NCI-H1105 treated with DMSO at 0.1 percent for 48 hours (cell line): ENCODE results near the gene KAT8.

Experiments used
- DNase-seq: peaks from one replicate; lab custom pipeline; 2025; lab: John Stamatoyannopoulos, UW

The KAT8 gene

GRCh38 chr16:31108035-31108793, 9.2 kb upstream of the KAT8 start, which contains the start of gene BCKDK:
TSS of gene BCKDK (plus strand) at chr16:31108386. CDS start at chr16:31109224, 838 bp downstream.
- peak; percentile 51 for DNase-seq

DNA sequence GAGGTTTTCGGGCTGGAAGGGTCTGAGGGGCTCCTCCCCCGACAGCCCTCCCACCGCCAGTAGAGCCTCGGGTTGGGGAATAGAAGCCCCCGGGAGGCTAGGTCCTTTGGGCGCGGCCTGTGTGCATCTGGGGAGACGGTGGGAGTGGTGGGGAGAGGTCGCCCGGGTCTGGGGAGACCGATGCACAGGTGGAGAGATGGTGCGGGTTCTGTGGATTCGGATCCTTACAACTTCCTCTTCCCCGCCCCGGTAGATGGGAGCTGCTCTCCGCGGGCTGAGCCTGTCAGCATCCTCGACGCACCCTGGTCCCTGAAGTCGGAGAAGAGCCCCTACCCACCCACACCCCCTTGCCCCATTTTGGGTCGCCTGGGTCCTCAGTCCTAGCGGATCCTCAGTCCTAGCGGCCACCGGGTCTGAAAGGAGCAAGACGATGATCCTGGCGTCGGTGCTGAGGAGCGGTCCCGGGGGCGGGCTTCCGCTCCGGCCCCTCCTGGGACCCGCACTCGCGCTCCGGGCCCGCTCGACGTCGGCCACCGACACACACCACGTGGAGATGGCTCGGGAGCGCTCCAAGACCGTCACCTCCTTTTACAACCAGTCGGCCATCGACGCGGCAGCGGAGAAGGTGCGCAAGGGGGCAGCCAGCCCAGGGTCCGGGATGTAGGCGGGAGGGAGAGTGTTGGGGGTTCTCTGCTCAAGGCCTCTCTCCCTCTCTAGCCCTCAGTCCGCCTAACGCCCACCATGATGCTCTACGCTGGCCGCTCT, 8.5 kb upstream of the KAT8 start:
- DNase-seq = no peak

GRCh38 chr16:31109622-31110021, 7.8 kb upstream of the KAT8 start:
- no peak for DNase-seq

GRCh38 chr16:31110106-31111034, 7.1 kb upstream of the KAT8 start:
- no peak for DNase-seq

DNA sequence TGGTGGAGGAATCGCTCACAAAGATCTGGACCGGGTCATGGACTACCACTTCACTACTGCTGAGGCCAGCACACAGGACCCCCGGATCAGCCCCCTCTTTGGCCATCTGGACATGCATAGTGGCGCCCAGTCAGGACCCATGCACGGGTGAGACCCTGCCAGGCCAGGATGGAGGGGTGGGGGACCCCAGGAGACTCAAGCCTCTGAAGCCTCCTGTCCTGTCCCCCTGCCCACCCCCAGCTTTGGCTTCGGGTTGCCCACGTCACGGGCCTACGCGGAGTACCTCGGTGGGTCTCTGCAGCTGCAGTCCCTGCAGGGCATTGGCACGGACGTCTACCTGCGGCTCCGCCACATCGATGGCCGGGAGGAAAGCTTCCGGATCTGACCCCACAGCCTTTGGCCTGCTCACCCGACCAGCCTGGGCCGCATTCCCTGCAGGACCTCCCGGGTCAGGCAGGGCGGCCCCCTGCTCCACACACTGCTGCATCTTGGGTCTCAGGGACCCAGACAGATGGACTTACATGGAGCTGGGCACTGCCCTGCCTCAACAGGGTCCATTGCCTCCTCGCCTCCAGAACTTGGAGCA, 5.5 kb upstream of the KAT8 start:
- DNase-seq = no peak

GRCh38 chr16:31112711-31113110, 4.8 kb upstream of the KAT8 start:
- no peak for DNase-seq

GRCh38 chr16:31113121-31114120, 4.0 kb upstream of the KAT8 start:
- DNase-seq = no peak

DNA sequence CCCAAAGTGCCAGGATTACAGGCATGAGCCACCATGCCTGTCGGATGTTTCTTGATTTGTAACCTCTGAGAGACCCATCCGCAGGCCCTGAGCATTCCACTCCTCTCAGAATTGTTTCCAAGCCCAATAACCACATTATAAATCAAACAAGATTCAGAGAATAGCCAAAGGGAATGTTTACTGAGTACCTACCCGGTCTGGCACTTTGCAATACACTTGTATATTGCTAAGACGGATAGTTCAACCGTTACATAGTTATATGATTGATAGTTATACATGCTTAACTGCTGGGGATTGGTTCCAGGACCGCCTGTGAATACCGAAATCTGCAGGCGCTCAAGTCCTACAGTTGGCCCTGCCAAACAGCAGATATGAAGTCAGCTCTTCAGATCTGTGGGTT, 3.0 kb upstream of the KAT8 start:
- no peak for DNase-seq

GRCh38 chr16:31118223-31119155, 1.0 kb downstream of the KAT8 start:
- no peak for DNase-seq

- DNase-seq = no peak
These were observed 2.7 kb downstream of the KAT8 start for GRCh38 chr16:31120129-31120528.

GRCh38 chr16:31125844-31126243, 8.4 kb downstream of the KAT8 start:
- no peak for DNase-seq

DNA sequence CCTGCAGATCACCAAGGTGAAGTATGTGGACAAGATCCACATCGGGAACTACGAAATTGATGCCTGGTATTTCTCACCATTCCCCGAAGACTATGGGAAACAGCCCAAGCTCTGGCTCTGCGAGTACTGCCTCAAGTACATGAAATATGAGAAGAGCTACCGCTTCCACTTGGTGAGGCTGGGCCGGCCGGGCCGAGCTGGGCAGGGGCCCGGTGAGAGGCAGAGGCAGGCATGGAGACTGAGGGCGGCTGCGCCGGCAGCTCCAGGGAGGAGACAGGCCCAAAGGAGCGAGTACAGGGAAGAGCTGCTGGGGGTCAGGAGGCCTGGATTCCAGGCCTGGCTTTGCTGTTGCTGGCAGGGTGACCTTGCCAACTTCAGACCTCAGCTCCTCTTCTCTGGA, 9.7 kb downstream of the KAT8 start:
- no peak for DNase-seq

DNA sequence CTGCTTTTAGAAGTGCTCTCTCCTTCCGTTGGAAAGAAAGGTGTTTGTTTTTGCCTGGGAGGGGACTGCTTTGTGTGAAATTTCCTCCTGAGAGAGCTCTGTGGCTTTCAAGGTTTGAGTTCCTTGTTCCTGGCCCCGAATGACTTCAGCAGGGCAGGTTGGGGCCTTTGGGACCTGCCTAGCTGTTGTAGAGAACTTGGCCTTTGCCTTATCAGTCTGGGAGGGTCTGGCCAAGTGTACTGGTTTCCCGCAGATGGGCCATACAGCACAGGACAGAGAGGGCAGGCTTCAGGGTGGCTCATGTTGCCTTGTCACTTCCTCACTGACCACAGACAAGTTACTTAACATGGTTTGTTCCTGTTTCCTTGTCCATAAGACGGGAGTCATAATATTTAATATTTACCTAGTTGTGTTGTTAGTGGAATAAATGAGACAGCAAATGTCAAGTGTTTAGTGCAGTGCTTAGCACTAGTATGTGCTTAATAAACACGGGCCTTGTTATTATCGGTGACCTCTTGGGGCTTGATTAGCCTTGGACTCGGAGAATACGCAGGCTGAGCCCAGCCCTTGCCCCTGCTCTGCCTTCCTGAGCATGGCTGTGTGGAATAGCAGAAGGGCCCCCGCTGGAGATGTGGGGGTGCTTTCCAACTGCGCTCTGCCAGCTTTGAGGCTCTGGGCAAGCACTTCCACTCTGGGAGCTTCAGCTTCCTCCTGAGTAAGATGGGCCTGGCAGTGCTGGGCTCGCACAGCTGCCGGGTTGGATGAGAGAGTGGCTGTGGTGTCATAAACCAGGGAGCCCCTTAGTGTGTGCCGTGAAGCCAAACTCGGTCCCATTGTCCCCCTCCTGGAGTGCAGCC, 11.5 kb downstream of the KAT8 start:
- no peak for DNase-seq

- no peak for DNase-seq
These were observed 12.3 kb downstream of the KAT8 start for GRCh38 chr16:31129568-31130335.

DNA sequence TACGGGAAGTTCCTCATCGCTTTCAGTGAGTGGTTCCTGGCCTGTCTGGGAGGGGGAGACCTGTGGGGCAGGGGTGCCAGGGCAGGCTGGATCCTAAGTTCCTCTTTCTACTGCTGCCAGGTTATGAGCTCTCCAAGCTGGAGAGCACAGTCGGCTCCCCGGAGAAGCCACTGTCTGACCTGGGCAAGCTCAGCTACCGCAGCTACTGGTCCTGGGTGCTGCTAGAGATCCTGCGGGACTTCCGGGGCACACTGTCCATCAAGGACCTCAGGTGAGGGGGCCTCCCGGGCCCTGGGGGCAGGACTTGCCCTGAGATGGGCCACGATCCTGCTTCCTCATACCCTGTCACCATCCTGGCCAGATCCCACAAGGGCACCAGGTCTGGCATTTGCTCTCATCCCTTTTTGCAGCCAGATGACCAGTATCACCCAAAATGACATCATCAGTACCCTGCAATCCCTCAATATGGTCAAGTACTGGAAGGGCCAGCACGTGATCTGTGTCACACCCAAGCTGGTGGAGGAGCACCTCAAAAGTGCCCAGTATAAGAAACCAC, 12.9 kb downstream of the KAT8 start:
- DNase-seq = no peak

GRCh38 chr16:31130899-31131298, 13.4 kb downstream of the KAT8 start:
- no peak for DNase-seq

DNA sequence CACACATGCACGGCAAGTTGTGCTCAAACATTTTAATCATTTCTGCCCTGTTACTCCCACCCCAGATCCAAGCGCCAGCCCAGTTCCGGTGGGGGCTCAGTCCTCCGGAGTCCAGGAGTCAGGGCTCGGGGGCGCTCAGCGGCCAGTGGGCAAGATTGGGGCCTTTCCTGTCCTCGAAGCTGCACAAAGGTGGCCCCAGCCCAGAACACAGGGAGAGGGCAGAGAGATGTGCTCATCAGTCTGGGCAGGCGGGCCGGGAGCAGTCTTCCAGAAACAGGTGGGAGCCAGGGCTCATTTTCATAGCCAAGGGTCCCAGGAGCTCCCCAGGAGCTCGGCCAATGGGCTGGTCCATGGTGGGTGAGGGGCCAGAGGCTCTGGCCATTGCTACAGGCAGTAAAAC, 14.0 kb downstream of the KAT8 start:
- DNase-seq = no peak
